Stimulated activated CD8-positive, alpha-beta memory T cell treated with anti-CD3 and anti-CD28 coated beads, Interleukin-12 subunit alpha, Interleukin-12 subunit beta, amount 100 ng/mL, for 24 hours (primary cell): Measurements from ENCODE around the gene UBXN11.
"Not testable (repeated sequence)": the region's sequence is repeated elsewhere in the genome, so short reads cannot be mapped to it uniquely, and the experiment has no call there.

Experiments
- DNase-seq: peaks from one replicate; pipeline ENCODE4 v3.0.0-alpha.2; 2020; ENCODE audit errors: extremely low read depth

UBXN11 gene

GRCh38 chr1:26305667-26306289, 658 bp downstream of the UBXN11 start:
- DNase-seq: no peak

GRCh38 chr1:26302733-26303405, 3.6 kb downstream of the UBXN11 start:
- no peak for DNase-seq

GRCh38 chr1:26300578-26301275, 5.7 kb downstream of the UBXN11 start:
- DNase-seq: no peak

GRCh38 chr1:26297791-26298124, 8.7 kb downstream of the UBXN11 start:
- no peak for DNase-seq

- no peak for DNase-seq
Measured at GRCh38 chr1:26297057-26297790, 9.2 kb downstream of the UBXN11 start.

- DNase-seq: no peak
Measured at GRCh38 chr1:26296340-26297056, 9.9 kb downstream of the UBXN11 start.

GRCh38 chr1:26295194-26296138, 11.0 kb downstream of the UBXN11 start:
- no peak for DNase-seq

GRCh38 chr1:26293911-26294463, 12.4 kb downstream of the UBXN11 start:
- no peak for DNase-seq

- DNase-seq: not testable (repeated sequence)
Measured at GRCh38 chr1:26292735-26293134, 13.7 kb downstream of the UBXN11 start.

- DNase-seq: no peak
Measured at GRCh38 chr1:26291939-26292338, 14.5 kb downstream of the UBXN11 start.

GRCh38 chr1:26291433-26291832, 15.0 kb downstream of the UBXN11 start:
- DNase-seq: no peak

GRCh38 chr1:26290882-26291261, 15.6 kb downstream of the UBXN11 start:
- DNase-seq: no peak

- no peak for DNase-seq
Measured at GRCh38 chr1:26290122-26290881, 16.1 kb downstream of the UBXN11 start.

- no peak for DNase-seq
Measured at GRCh38 chr1:26289158-26290059, 17.0 kb downstream of the UBXN11 start.

GRCh38 chr1:26288311-26288941, 18.0 kb downstream of the UBXN11 start:
- DNase-seq: no peak

GRCh38 chr1:26287811-26288210, 18.6 kb downstream of the UBXN11 start:
- DNase-seq: no peak

- no peak for DNase-seq
Measured at GRCh38 chr1:26287033-26287711, 19.3 kb downstream of the UBXN11 start.

GRCh38 chr1:26286064-26286416, 20.4 kb downstream of the UBXN11 start:
- DNase-seq: no peak
